ENCODE results near the gene ATRN.
"Not testable (repeated sequence)": the region's sequence is repeated elsewhere in the genome, so short reads cannot be mapped to it uniquely, and the experiment has no call there.

The ATRN gene

DNA sequence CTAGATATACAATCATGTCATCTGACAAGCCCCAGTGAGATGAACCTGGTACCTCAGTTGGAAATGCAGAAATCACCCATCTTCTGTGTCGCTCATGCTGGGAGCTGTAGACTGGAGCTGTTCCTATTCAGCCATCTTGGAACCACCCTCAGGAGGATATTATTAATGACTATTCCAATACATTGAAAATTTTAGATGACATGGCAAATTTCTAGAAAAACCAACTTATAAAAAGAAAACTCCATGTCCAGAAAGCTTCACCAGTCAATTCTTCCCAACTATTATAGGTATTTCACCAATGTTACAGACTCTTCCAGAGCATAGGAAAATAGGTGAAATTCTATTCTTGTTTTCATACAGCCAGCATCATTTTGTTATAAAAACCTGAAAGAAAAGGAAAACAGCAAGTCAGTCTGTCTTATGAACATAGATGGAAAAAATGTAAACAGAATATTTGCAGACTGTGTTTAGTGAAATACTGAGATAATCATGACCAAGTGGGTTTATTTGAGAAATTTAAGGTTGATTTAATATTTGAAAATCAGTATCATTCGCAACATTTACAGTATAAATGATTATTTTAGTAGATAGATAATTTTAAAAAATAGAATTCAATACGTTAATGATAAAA lies 43.3 kb downstream of the ATRN start:
- no peaks in the 10 kb centered on the region for H3K36me3 Mint-ChIP-seq (ENCODE audit: low read depth)
- no peaks in the 10 kb centered on the region for H3K27me3 Mint-ChIP-seq (ENCODE audit: low read depth)
- no peak overlapping the region for H3K4me3 Mint-ChIP-seq
- DNase-seq (ENCODE audit: low spot score), result no peak
- H3K9me3 Mint-ChIP-seq, result no peaks in the 10 kb centered on the region
- no peak overlapping the region for H3K27ac Mint-ChIP-seq
- no peaks in the 10 kb centered on the region for H3K4me1 Mint-ChIP-seq (ENCODE audit: low read depth)

- no peak overlapping the region for H3K4me3 Mint-ChIP-seq
Measured at GRCh38 chr20:3515379-3516170, 44.8 kb downstream of the ATRN start.

DNA sequence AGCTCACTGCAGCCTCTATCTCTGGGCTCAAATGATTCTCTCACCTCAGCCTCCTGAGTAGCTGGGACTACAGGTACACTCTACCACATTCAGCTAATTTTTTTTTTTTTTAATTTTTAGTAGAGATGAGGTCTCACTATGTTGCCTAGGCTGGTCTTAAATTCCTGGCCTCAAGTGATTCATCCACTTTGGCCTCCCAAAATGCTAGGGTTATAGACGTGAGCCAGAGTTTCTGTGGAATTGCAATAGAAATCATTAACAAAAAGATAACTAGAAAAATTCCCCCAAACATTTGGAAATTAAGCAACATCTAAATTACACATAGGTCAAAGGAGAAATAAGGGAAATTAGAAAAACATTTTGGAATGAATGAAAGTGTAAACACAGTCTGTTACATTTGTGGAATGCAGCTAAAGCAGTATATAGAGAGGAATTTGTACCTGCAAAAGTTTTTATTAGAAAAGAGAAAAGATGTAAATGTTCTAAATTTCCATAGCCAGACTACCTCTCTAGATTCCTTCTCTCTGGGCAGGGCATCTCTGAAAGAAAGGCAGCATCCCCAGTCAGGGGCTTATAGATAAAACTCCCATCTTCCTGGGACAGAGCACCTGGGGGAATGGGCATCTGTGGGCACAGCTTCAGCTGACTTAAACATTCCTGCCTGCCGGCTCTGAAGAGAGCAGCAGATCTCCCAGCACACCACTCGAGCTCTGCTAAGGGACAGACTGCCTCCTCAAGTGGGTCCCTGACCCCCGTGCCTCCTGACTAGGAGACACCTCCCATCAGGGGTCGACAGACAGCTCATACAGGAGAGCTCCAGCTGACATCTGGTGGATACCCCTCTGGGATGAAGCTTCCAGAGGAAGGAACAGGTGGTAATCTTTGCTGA lies 51.3 kb downstream of the ATRN start:
- no peak for DNase-seq (ENCODE audit: low spot score)
- no peak overlapping the region for H3K27ac Mint-ChIP-seq
- no peaks in the 10 kb centered on the region for H3K27me3 Mint-ChIP-seq (ENCODE audit: low read depth)
- peaks cover 4% of the 10 kb centered on the region for H3K4me1 Mint-ChIP-seq (ENCODE audit: low read depth)
- peaks cover 34% of the 10 kb centered on the region for H3K9me3 Mint-ChIP-seq
- H3K4me3 Mint-ChIP-seq, result no peak overlapping the region
- peaks cover 3% of the 10 kb centered on the region for H3K36me3 Mint-ChIP-seq (ENCODE audit: low read depth)

More at GRCh38 chr20:3515379-3516170, 44.8 kb downstream of the ATRN start:
- Mint-ChIP-seq H3K27ac (no peak overlapping the region), H3K36me3 (ENCODE audit: low read depth) (no peaks in the 10 kb centered on the region), H3K9me3 (no peaks in the 10 kb centered on the region), H3K27me3 (ENCODE audit: low read depth) (no peaks in the 10 kb centered on the region), H3K4me1 (ENCODE audit: low read depth) (no peaks in the 10 kb centered on the region)
- DNase-seq (ENCODE audit: low spot score), result no peak

GRCh38 chr20:3524696-3525095 lies 53.9 kb downstream of the ATRN start:
- not testable (repeated sequence) for H3K4me3 Mint-ChIP-seq

GRCh38 chr20:3532089-3532615 lies 61.3 kb downstream of the ATRN start:
- H3K27ac Mint-ChIP-seq, result no peak overlapping the region
- H3K36me3 Mint-ChIP-seq (ENCODE audit: low read depth), result no peaks in the 10 kb centered on the region
- no peaks in the 10 kb centered on the region for H3K27me3 Mint-ChIP-seq (ENCODE audit: low read depth)
- no peak for DNase-seq (ENCODE audit: low spot score)
- H3K4me3 Mint-ChIP-seq, result no peak overlapping the region
- H3K9me3 Mint-ChIP-seq, result peaks cover 2% of the 10 kb centered on the region
- H3K4me1 Mint-ChIP-seq (ENCODE audit: low read depth), result peaks cover under 1% of the 10 kb centered on the region

More at GRCh38 chr20:3524696-3525095, 53.9 kb downstream of the ATRN start:
- H3K27me3 Mint-ChIP-seq (ENCODE audit: low read depth); H3K27ac Mint-ChIP-seq; H3K36me3 Mint-ChIP-seq (ENCODE audit: low read depth); H3K4me1 Mint-ChIP-seq (ENCODE audit: low read depth); DNase-seq (ENCODE audit: low spot score): not testable (repeated sequence)
- peaks cover 36% of the 10 kb centered on the region for H3K9me3 Mint-ChIP-seq

- H3K4me1 Mint-ChIP-seq (ENCODE audit: low read depth); H3K9me3 Mint-ChIP-seq; H3K36me3 Mint-ChIP-seq (ENCODE audit: low read depth); H3K27ac Mint-ChIP-seq; H3K27me3 Mint-ChIP-seq (ENCODE audit: low read depth); H3K4me3 Mint-ChIP-seq; DNase-seq (ENCODE audit: low spot score): not testable (repeated sequence)
Measured at GRCh38 chr20:3537733-3538132, 66.9 kb downstream of the ATRN start.

DNA sequence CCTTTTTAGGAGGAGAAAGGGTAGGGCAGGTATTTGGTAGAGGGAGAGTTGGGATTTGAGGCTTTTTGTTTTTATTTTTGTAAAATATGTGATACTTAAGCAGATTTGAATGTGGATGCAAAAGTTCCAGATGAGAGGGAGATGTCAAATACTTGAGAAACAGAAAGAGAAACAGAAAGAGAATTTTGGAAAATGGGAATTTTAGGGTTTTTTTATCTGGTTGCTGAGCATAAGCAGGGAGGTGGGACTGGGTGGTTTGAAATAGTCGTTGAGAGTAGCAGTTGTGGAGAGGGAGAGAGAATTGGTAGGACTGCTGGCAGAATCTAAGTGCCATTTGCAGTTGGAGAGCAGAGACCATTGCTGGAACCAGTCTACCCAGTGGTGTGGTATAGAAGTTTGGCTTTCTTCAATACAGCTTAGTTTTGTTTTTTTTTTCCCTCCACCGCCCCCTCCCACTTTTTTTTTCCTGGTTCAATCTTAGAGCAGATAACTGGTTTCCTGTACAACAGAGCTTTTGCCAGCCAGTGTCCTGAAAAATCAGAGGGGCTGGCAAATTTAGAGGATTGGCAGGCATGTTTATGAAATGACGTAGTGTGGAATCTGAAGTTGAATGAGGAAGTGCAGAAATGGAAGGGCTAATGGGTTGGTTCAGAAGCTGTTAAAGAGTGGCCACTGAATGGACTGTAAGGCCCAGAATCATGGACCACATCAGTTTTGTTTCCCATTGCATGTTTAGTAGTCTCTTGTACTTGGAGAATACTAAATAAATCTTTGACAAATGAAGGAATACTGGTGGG lies 68.7 kb downstream of the ATRN start:
- no peak overlapping the region for H3K27ac Mint-ChIP-seq
- no peaks in the 10 kb centered on the region for H3K4me1 Mint-ChIP-seq (ENCODE audit: low read depth)
- no peak overlapping the region for H3K4me3 Mint-ChIP-seq
- no peak for DNase-seq (ENCODE audit: low spot score)
- no peaks in the 10 kb centered on the region for H3K9me3 Mint-ChIP-seq
- no peaks in the 10 kb centered on the region for H3K27me3 Mint-ChIP-seq (ENCODE audit: low read depth)
- H3K36me3 Mint-ChIP-seq (ENCODE audit: low read depth), result peaks cover 5% of the 10 kb centered on the region

DNA sequence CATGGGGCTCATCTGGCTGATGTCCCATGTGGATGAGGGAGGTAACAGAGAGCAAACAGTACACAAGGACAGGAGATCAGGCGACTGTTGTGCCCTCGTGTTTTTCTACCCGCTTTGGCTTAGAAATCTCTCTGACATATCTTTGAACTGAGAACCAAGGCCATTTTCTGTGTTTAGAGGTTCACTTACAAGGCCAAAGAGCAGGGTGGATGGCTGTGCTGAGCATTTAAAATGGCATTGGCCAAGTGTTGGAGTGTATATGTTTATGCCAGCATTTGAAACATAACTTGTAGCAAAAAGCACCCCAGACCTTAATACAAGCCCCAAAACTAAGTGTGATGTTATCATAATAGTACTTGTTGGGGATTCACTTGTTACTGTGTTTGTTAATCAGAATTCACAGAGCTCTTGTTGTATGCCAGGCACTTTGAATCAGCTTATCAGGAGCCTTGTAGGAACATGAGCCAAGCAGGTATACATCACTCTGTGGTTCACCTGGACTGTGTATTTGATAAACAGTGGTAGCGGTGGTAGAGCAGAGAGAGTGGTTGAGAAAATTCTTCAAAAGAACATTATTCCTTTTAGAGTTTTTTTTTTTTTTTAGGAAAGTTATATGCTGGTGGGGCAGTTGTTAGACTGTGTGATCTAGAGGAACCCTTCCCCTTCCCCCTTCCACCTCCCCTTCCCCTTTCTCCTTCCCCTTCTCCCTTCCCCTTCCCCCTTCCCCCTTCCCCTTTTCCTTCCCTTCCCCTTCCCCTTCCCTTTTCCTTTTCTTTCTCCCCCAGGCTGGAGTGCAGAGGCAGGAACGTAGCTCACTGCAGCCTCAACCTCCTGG lies 71.3 kb downstream of the ATRN start:
- peaks cover 8% of the 10 kb centered on the region for H3K36me3 Mint-ChIP-seq (ENCODE audit: low read depth)
- peaks cover 2% of the 10 kb centered on the region for H3K4me1 Mint-ChIP-seq (ENCODE audit: low read depth)
- H3K9me3 Mint-ChIP-seq, result no peaks in the 10 kb centered on the region
- no peak overlapping the region for H3K4me3 Mint-ChIP-seq
- no peaks in the 10 kb centered on the region for H3K27me3 Mint-ChIP-seq (ENCODE audit: low read depth)
- no peak for DNase-seq (ENCODE audit: low spot score)
- no peak overlapping the region for H3K27ac Mint-ChIP-seq

- Mint-ChIP-seq H3K9me3 (no peaks in the 10 kb centered on the region), H3K27ac (no peak overlapping the region), H3K36me3 (ENCODE audit: low read depth) (peaks cover 4% of the 10 kb centered on the region), H3K4me1 (ENCODE audit: low read depth) (peaks cover 2% of the 10 kb centered on the region), H3K27me3 (ENCODE audit: low read depth) (no peaks in the 10 kb centered on the region), H3K4me3 (no peak overlapping the region)
- no peak for DNase-seq (ENCODE audit: low spot score)
Measured at GRCh38 chr20:3543901-3544507, 73.2 kb downstream of the ATRN start.

DNA sequence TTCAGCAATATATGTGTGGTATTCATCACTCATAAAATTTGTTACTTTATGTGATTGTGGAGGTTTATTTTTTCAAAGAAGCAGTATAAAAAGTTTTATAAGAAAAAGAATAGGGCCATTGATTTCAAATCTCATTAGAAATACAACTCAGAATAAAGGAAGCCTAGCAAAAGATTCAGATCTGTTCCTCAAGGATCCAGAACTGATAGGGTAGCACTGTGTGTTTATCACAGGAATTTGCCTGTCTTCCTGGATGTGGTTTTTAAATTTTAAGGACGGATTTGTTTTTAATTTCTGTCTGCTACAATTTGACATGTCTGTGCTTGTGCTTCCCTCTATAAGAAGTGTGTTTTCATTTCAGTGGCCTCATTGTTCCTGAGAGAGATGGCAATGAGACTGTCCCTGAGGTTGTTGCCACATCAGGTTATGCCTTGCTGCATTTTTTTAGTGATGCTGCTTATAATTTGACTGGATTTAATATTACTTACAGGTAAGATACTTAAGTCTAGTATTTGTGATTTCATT lies 74.6 kb downstream of the ATRN start:
- no peaks in the 10 kb centered on the region for H3K27me3 Mint-ChIP-seq (ENCODE audit: low read depth)
- H3K4me3 Mint-ChIP-seq, result no peak overlapping the region
- H3K36me3 Mint-ChIP-seq (ENCODE audit: low read depth), result peaks cover 4% of the 10 kb centered on the region
- H3K27ac Mint-ChIP-seq, result no peak overlapping the region
- DNase-seq (ENCODE audit: low spot score), result no peak
- no peaks in the 10 kb centered on the region for H3K9me3 Mint-ChIP-seq
- H3K4me1 Mint-ChIP-seq (ENCODE audit: low read depth), result peaks cover 2% of the 10 kb centered on the region

GRCh38 chr20:3547906-3548305 lies 77.1 kb downstream of the ATRN start:
- Mint-ChIP-seq H3K9me3 (no peaks in the 10 kb centered on the region), H3K4me1 (ENCODE audit: low read depth) (peaks cover 4% of the 10 kb centered on the region), H3K4me3 (no peak overlapping the region), H3K27ac (no peak overlapping the region), H3K27me3 (ENCODE audit: low read depth) (no peaks in the 10 kb centered on the region), H3K36me3 (ENCODE audit: low read depth) (peaks cover 4% of the 10 kb centered on the region)
- no peak for DNase-seq (ENCODE audit: low spot score)

- H3K27me3 Mint-ChIP-seq (ENCODE audit: low read depth), result no peaks in the 10 kb centered on the region
- H3K27ac Mint-ChIP-seq, result no peak overlapping the region
- H3K9me3 Mint-ChIP-seq, result no peaks in the 10 kb centered on the region
- H3K36me3 Mint-ChIP-seq (ENCODE audit: low read depth), result peaks cover 2% of the 10 kb centered on the region
- no peak for DNase-seq (ENCODE audit: low spot score)
- no peak overlapping the region for H3K4me3 Mint-ChIP-seq
- H3K4me1 Mint-ChIP-seq (ENCODE audit: low read depth), result peaks cover 3% of the 10 kb centered on the region
Measured at GRCh38 chr20:3550837-3551236, 80.0 kb downstream of the ATRN start.

Measured in T-helper 2 cell treated with Interferon-gamma antibody and Interleukin-4, amounts not matched to agents 5 μg/mL and 100 μg/mL, for 36 hours (primary cell).